Keratinocyte (primary cell): ENCODE data around the gene PACS2. TPM values are rescaled to one million over a fixed set of nuclear protein-coding genes. Genes with fewer than 3 reads are reported as not detected.

Experiments
- DNase-seq: peaks from one replicate; pipeline ENCODE4 v3.0.0-alpha.2; 2011; ENCODE audit warnings: low read depth, missing footprints, low spot score
- FAIRE-seq: peaks from 2 replicates; lab custom pipeline; 2011; peaks lifted over from hg19 to GRCh38; lab: Jason Lieb, UNC
- H2AFZ ChIP-seq: 2 replicates; pipeline ENCODE4 v1.6.0; 2012; ENCODE audit warnings: low read length, control low read depth, inconsistent platforms; ENCODE audit not compliant: control insufficient read depth
- H3K27ac ChIP-seq: 2 replicates; pipeline ENCODE4 v1.5.1; 2011; ENCODE audit warnings: low read length; ENCODE audit not compliant: control insufficient read depth, insufficient read depth
- H3K27me3 ChIP-seq: 3 replicates; pipeline ENCODE4 v1.6.0; 2011; ENCODE audit warnings: low read length; ENCODE audit not compliant: control insufficient read depth, insufficient read depth; ENCODE audit errors: extremely low read depth
- H3K36me3 ChIP-seq, 2 experiments: 2 replicates in 1 of 2; 3 replicates in 1 of 2; pipeline ENCODE4 v1.5.1; 2011; ENCODE audit warnings: low read length in 2 of 2, mild to moderate bottlenecking in 1 of 2; ENCODE audit not compliant: control insufficient read depth in 2 of 2, insufficient read depth in 2 of 2; ENCODE audit errors: extremely low read depth in 1 of 2
- H3K4me1 ChIP-seq: 3 replicates; pipeline ENCODE4 v1.5.1; 2011; ENCODE audit warnings: low read length; ENCODE audit not compliant: control insufficient read depth, insufficient read depth; ENCODE audit errors: extremely low read depth
- H3K4me2 ChIP-seq: 3 replicates; pipeline ENCODE4 v1.6.0; 2011; ENCODE audit warnings: low read depth, low read length; ENCODE audit not compliant: control insufficient read depth, insufficient read depth; ENCODE audit errors: extremely low read depth
- H3K4me3 ChIP-seq, 3 experiments: fragments of 200-600 bp in 1 of 3; sonication (generic) in 1 of 3; 2 replicates in 2 of 3; 3 replicates in 1 of 3; pipeline ENCODE4 v1.5.1; 2011 to 2016; ENCODE audit warnings: low read length in 3 of 3, mild to moderate bottlenecking in 3 of 3, control low read depth in 2 of 3, inconsistent platforms in 1 of 3, low read depth in 1 of 3, mixed read lengths in 1 of 3, mixed run types in 1 of 3, moderate library complexity in 1 of 3; ENCODE audit not compliant: control insufficient read depth in 2 of 3, insufficient read depth in 2 of 3; ENCODE audit errors: extremely low read depth in 1 of 3
- H3K79me2 ChIP-seq: 2 replicates; pipeline ENCODE4 v1.6.0; 2012; ENCODE audit warnings: low read length; ENCODE audit not compliant: control insufficient read depth, insufficient read depth
- H3K9ac ChIP-seq: 3 replicates; pipeline ENCODE4 v1.6.0; 2011; ENCODE audit warnings: low read length; ENCODE audit not compliant: control insufficient read depth, insufficient read depth; ENCODE audit errors: extremely low read depth
- H3K9me1 ChIP-seq: 3 replicates; pipeline ENCODE4 v1.6.0; 2011; ENCODE audit warnings: low read length; ENCODE audit not compliant: control insufficient read depth, insufficient read depth; ENCODE audit errors: extremely low read depth
- H3K9me3 ChIP-seq: 2 replicates; pipeline ENCODE4 v1.5.1; 2012; ENCODE audit warnings: low read depth, low read length; ENCODE audit not compliant: control insufficient read depth
- H4K20me1 ChIP-seq: 3 replicates; pipeline ENCODE4 v1.6.0; 2011; ENCODE audit warnings: low read length; ENCODE audit not compliant: control insufficient read depth, insufficient read depth; ENCODE audit errors: extremely low read depth
- CTCF ChIP-seq, 3 experiments: IDR thresholded peaks in 1 of 3; conservative IDR thresholded peaks in 1 of 3; optimal IDR thresholded peaks in 1 of 3; 2 replicates in 2 of 3; 3 replicates in 1 of 3; pipeline versions ENCODE3 to v1.5.1; 2011; ENCODE audit warnings: low read length in 3 of 3, mild to moderate bottlenecking in 3 of 3, moderate library complexity in 2 of 3, control low read depth in 1 of 3, inconsistent platforms in 1 of 3; ENCODE audit not compliant: insufficient read depth in 2 of 3; ENCODE audit errors: extremely low read depth in 1 of 3
- EZH2 ChIP-seq: IDR thresholded peaks from one replicate; pipeline ENCODE4 v1.6.1; 2012; ENCODE audit warnings: inconsistent platforms, mild to moderate bottlenecking, low read length, moderate library complexity
- dilution Hi-C: fragments of 300-500 bp; cut with MboI; formaldehyde crosslinking; loops from one replicate; pipeline ENCODE4 v1.7.0; 2020; ENCODE audit warnings: low sequenced_read_pairs; ENCODE audit not compliant: extremely low pct_ligation_motif_present
- polyA plus RNA-seq, 5 experiments: library from polyadenylated mRNA; depleted of rRNA in 3 of 5; stranded (reverse) in 3 of 5; stranded (forward) in 1 of 5; unstranded in 1 of 5; fragments of >200 nt; gene quantifications; 1 replicate in 1 of 5; 2 replicates in 3 of 5; 3 replicates in 1 of 5; pipeline versions ENCODE4 v1.2.1 to v1.2.3, GENCODE V29; 2011 to 2012; ENCODE audit warnings: missing spikeins in 2 of 5, low read depth in 1 of 5, low replicate concordance in 1 of 5

The PACS2 gene
- polyA plus RNA-seq, 1 donor (not counting 4 experiments of a cell fraction or from before 2014, with no cell fraction given): 11.8 TPM

GRCh38 chr14:105382343-105383082 lies 68.0 kb downstream of the PACS2 start:
- DNase-seq (no peak), FAIRE-seq (no peak)
- Histone ChIP-seq H3K9me3 (no peaks in the 10 kb centered on the region), H3K9me1 (no peaks in the 10 kb centered on the region), H4K20me1 (no peaks in the 10 kb centered on the region), H3K79me2 (no peaks in the 10 kb centered on the region), H3K4me1 (no peaks in the 10 kb centered on the region), H3K27ac (no peak overlapping the region), H3K9ac (no peak overlapping the region), H3K4me2 (no peak overlapping the region), H3K4me3 (no peak overlapping the region), H3K27me3 (no peaks in the 10 kb centered on the region), H3K36me3 (peaks cover 0 to 13% of the 10 kb centered on the region in 2 experiments), H2AFZ (no peak overlapping the region)
- dilution Hi-C loops: no loop called here
- TF ChIP-seq EZH2: no peak
- TF ChIP-seq CTCF (optimal IDR thresholded peaks at IDR 0.05 in 1 of 3, IDR thresholded peaks at IDR 0.05 in 1 of 3, conservative IDR thresholded peaks at IDR 0.05 in 1 of 3; ENCODE audit: extremely low read depth in 1 of 3, insufficient read depth in 2 of 3, low read length in 3 of 3): no peak

GRCh38 chr14:105383083-105383730 lies 68.7 kb downstream of the PACS2 start:
- no peak overlapping the region for H3K27ac ChIP-seq
- H3K27me3 ChIP-seq: no peaks in the 10 kb centered on the region
- H3K4me1 ChIP-seq: no peaks in the 10 kb centered on the region
- TF ChIP-seq CTCF (optimal IDR thresholded peaks at IDR 0.05 in 1 of 3, IDR thresholded peaks at IDR 0.05 in 1 of 3, conservative IDR thresholded peaks at IDR 0.05 in 1 of 3; ENCODE audit: extremely low read depth in 1 of 3, insufficient read depth in 2 of 3, low read length in 3 of 3) (no peak), EZH2 (no peak)
- no peaks in the 10 kb centered on the region for H3K9me1 ChIP-seq
- H3K79me2 ChIP-seq: no peaks in the 10 kb centered on the region
- no peak for FAIRE-seq
- no peak overlapping the region for H3K4me3 ChIP-seq
- dilution Hi-C loops: no loop called here
- no peaks in the 10 kb centered on the region for H4K20me1 ChIP-seq
- no peak overlapping the region for H2AFZ ChIP-seq
- no peak overlapping the region for H3K9ac ChIP-seq
- peaks cover 0 to 13% of the 10 kb centered on the region in 2 experiments for H3K36me3 ChIP-seq
- H3K4me2 ChIP-seq: no peak overlapping the region
- no peaks in the 10 kb centered on the region for H3K9me3 ChIP-seq
- DNase-seq: no peak
